HG03342 (cell line): ENCODE measurements around the gene RGL2.
"Not testable (repeated sequence)": the region's sequence is repeated elsewhere in the genome, so short reads cannot be mapped to it uniquely, and the experiment has no call there.

Source experiments
- ATAC-seq: cut with Tn5 transposase; IDR thresholded peaks from one replicate; pipeline ENCODE4 v1.9.1; 2021; ENCODE audit warnings: mild to moderate bottlenecking, moderate library complexity; ENCODE audit not compliant: unreplicated experiment

Gene RGL2

DNA sequence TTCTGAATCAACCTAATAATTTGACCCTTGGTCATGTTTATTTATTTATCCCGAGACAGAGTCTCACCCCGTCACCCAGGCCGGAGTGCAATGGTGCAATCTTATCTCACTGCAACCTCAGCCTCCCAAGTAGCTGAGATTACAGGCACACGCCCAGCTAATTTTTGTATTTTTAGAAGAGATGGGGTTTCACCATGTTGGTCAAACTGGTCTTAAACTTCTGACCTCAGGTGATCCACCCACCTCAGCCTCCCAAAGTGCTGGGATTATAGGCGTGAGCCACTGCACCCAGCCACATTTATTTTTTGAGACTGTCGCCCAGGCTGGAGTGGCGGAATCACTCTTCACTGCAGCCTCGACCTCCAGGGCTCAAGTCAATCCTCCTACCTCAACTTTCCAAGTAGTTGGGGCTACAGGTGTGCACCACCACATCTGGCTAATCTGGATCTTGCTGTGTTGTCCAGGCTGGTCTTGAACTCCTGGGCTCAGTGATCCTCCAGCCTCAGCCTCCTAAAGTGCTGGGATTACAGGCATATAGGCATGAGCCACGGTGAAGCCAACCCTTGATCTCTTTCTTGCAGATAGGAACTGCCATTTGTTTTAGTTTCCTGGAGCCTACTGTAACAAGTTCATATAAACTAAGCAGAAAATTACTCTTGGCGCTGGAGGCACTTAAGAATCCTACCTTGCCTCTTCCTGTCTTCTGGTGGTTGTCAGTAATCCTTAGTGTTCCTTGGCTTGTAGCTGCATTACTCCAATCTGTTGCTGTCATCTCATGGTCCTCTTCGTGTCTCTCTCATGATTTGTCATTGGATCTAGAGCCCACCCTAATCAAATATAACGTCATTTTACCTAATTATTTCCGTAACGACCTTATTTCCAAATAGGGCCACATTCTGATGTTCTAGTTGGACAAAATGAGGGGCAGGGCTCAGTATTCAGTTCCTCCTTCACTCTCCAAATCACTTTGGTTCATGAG lies 24.5 kb downstream of the RGL2 start:
- ATAC-seq: no peak

DNA sequence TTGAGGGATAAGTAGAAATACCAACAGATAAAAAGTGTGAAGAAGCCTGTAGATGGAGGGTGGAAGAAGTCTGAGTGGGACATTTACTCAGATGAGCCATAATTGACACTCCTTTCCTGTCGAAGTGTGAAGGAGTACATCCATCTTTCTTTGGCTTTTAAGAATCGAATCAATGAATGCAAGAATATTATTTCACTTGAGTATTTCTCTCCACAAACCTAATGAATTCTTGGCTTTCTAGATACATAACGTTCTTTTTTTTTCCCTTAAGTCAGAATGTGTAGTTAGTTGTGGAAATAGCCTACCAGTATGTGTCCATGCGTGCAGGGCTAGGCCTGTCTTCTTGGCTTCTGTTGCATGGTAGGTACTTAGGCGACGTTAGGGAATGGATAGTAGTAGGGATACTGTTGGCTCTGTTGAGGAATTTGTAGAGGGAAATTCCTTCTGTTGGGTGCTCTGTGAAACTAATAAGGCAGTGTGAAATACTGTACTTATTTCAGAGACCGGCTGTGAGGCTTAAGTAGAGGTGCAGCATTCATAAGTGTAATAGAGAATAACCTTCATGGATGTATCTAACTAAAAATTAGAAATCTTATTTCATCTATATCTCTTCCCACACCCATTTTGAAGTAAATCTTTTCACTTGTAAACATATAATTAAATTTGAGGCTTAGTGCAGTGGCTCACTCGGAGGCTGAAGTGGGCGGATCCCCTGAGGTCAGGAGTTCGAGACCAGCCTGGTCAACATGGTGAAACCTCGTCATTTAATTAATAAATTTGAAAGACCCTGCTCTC lies 25.4 kb downstream of the RGL2 start:
- ATAC-seq: no peak

DNA sequence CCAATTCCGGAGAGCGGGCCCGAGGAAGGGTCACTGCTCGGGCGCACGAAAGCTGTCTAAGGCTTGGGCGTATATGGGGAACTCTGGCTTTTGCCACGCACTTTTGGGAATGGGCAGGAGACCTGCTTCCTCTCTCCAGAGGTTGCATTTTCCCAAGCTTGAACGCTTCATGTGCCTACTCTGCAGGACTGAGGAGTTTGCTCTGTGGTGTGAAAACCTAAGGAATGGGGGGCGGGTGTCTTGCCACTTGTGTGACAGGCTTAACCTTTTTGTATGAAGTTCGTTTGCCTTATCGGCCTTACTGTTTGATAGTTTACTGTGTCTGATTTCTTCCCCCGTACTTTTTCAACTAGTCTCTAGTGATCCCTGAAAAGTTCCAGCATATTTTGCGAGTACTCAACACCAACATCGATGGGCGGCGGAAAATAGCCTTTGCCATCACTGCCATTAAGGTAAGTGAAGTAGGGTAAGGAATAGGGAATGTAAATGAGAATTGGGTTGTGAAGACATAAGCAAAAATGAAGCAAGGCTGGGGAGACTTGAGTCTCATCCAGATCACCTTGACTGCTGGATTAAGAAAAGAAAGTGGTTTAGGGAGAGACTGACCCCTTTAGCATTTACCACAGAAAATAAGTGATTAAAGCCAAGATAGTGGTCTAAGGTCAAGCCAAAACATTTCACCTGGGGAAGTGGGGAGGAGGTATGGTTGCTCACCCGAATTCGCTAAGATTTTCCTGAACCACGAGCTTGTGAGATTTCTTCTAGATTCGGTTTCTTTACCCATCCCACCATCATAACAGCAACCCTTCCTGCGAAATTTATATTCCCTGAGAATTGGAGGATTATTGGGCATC lies 26.2 kb downstream of the RGL2 start:
- ATAC-seq: peak; percentile 19

DNA sequence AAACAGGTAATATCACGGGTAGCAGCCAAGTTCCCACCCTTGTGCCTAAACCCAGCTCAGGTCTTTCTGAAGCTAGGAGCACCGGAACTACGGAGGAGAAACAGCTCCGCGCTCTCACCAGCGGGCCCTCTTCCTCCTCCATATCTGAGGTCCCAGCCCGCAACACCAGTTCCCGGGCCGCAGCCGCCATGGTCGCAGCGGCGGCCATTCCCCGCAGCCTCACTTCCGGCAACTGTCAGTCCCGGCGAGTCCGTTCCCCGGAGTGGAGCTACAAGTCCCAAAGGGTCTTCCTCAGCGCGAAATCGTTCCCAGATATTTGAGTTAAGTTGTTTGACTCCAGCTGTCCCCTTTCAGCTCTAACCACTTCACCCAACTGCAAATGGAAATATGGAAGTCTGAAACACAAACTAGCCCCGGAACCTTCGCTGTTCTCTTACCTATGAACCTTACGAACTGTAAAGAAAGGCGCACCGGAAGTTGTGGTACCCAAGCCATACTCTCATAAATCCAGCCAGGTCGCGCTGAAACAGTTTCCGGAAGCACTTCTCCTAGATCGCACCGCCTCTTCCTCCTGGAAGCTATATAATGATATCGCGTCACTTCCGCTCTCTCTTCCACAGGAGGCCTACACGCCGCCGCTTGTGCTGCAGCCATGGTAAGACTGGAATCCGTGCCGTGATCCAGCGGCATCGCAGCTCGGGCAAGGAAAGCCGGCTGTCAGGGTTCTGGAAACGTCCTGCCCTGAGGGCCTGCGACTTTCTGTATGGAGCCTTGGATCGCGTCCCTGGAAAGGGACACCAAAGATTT lies 27.1 kb downstream of the RGL2 start, which contains the start of the genes RPS18 and VPS52:
TSS of gene RPS18 (plus strand) at position 608 of the 807 bp plus-strand sequence. CDS start at position 653, 45 bp downstream.
TSS of gene VPS52 (minus strand) at position 409 of the 807 bp plus-strand sequence. CDS start at position 208, 201 bp downstream.
- peak; percentile 76 for ATAC-seq

DNA sequence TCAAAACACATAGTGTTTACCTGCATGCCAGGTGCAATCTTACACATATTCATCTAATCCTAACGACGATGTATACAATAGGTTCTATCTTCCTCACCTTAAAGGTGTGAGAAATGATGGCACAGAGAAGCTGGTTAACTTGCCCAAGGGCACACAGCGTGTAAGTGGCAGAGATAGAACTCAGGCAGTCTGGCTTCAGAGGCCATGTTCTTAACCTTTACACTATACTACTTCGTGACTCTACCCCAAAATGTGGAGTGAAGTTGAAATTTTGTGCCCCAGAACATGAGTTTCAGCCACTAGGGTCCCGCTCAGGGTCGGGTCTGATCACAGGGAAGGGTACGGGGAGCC lies 27.6 kb downstream of the RGL2 start:
- no peak for ATAC-seq

DNA sequence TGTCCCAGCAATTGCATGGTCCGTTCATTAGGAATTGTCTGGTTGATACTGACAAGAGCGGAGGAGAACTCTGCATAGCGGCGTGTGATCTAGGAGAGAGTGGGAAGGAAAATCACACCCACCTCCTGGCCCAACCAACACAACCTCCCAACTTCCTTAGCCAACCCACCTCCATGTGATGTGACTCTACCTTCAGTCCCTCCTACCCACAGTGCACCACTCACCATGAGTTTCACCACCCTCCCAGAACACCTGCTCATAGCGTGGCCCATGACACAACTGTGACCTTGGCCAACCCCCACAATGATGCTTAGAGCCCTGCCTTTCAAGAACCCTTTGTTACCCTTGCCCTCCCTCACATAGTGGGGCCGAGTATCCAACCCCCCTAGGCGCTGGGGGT lies 34.7 kb downstream of the RGL2 start:
- ATAC-seq: no peak

DNA sequence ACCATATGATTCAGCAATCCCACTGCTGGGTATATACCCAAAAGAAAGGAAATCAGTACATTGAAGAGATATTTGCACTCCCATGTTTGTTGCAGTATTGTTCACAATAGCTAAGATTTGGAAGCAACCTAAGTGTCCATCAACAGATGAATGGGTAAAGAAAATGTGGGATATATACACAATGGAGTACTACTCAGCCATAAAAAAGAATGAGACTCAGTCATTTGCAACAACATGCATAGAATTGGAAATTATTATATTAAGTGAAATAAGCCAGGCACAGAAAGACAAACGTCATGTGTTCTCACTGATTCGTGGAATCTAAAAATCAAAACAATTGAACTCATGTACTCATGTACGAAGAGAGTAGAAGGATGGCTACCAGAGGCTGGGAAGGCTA lies 36.3 kb downstream of the RGL2 start:
- not testable (repeated sequence) for ATAC-seq

DNA sequence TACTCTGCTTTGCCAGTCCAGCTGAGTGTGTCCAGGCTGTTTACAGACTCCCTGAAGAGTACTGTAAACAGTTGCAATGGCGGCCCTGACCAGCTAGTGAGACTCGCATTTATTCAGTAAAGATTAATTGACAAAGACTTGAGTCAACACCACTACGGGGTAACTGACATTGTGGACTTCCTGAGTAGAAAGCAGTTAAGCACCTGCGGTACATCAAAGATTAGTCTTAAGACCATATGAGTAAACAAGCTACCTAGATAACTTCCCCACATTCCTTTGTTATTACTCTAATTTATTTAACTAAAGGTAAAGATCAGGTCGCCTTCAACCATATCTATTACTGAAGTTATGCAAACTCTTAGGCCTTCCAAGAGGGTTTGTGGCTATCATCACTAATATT lies 39.7 kb downstream of the RGL2 start:
- no peak for ATAC-seq

DNA sequence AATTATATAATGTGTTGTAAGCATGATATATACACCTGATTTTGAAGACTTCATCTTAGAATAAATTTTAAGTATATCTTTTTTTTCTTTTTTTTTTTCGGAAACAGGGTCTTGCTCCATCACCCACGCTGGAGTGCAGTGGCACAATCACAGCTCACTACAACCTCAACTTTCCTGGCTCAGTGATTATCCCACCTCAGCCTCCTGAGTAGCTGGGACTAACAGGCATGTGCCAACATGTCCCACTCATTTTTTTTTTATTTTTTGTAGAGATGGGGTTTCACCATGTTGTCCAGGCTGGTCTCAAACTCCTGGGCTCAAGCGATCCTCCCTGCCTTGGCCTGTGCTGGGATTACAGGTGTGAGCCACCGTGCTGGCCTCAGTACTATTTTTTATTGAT lies 44.2 kb downstream of the RGL2 start:
- ATAC-seq: no peak

DNA sequence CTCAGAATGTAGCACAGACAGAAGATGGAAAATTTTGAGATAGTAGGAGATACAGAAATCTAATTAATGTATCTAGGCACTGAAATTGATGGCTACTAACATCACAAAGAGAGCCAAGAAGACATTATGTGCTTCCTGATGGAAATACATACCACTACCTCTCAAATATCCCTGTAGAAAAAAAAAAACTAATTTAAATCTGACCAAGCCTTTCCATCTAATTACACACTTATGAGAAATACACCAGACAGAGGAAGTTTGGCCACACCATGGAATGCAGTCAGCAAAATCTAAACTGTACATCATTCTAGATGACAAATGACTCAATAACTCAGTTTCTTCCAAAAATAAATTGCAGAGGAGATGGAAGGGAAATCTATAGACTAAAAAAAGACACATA lies 46.0 kb downstream of the RGL2 start:
- no peak for ATAC-seq

DNA sequence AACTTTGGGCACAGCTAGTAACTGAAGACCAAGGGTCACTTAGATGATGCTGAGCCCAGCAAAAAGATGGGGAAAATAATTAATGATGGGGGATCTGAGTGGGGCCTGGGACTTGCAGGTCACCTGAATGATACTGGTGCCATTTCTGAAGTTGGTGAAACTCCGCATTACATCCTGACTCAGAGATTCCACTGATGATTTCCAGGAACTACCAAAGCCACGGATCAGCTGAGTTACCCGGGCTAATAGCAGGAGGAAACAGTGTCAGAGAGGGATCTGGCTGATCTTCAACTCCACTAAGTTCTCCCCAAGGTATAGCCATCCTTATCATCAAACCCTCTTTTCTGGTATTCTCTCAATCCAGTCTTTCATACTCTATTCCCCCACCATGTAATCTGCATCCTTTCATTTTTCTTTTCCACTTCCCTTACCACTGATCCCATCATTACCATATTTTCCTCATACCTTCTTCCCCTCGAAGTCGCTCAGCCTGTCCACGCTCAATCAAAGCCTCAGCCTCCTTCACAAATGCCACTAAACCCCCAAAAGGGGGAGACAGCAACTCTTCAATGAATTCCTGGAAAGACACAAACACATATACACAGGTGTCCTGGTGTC lies 47.2 kb downstream of the RGL2 start:
- ATAC-seq: no peak

DNA sequence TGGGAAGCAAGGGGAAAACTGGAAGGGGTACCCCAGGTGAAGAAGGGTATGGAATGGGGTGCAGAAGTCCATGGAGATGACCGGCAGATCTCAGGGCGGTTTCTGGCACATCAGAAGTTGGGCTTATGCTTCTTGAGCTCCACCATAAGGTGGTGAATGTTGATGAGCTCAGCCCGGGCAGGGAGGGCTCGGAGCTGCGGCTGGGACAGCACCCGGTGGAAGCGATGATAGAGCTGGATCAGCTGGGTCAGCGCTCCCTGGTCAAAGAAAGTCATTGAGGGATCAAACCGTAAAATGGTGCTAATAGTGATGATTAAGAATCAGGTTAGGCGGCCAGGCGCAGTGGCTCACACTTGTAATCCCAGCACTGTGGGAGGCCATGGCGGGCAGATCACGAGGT lies 48.0 kb downstream of the RGL2 start:
- no peak for ATAC-seq

DNA sequence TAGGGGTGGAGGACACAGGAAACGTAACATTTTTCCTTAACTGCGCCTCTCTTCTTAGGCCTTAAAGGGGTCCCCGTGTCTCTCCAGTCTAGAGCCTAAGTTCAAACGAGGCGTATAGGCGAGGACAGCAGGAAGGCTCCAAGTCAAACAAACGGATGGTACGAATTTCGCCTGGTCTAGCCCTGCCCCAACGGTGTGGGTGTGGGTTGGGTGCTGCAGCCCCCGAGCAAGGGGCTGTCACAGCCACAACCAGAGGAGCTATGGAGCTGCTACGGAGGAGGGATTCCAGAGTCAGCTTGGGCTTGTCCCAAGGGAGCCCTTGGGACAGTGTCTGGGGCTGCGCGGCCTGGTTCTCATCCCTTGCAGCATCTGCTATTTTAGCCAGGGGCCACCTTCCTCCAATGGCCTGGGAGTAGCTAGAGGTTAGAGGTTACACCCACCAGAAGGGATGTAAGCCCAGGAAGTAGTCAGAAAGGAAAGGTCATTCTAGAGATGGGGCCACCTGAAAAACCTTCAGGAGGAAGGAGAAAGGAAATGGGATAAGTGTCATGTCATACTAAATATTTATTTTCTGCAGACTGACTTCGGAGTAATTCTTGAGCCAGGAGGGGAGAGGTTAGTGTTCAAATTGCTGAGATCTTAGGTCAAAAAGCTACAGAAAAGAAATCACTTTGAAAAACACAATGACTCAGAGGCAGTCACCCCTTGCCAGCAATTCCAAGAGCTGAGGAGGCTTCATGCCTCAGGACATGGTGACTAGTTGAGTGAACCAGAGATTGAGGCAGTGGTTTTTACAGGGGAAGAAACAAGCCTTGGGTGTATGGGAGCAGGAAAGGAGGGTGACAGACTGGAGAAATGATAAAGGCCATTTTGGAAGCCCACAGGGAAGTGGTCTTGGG lies 48.8 kb downstream of the RGL2 start:
- ATAC-seq: no peak

DNA sequence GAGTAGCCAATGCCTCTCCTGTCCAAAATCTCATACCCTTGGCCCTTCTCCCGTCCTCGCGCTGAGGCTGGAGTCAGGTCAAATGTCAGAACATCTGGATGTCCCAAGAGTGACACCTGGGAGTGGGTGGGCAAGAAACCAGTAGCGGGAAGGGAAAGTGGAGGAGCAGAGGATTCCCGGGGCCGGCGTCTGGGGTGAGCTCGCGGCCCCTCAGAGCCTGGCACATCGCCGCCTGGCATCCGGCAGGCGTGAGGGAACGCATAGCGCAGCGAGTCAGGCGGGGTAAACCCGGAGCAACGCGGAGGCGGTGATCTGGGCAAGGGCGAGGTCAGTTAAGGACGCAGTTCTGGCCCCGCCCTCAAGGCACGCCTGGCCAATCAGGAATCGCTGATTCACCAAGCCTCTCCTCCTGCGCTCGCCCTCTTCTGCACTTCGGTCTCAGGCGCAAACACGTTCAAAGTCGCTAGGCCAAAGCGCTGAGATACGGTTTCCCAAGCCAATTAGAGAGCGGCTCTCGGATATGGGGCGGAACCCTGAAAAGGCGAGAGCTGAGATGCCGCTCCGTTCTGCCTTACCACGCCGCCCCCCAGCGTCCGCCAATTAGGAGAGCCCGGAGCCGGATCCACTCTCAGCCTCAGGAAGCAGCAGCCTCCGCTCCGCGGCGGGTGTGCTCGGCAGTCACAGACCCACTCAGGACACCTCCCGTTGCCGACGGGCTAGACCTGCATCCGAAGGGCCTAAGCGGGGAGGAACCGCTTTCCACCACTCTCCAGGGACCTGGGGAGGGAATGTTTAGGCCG lies 49.6 kb downstream of the RGL2 start:
- peak; percentile 84 for ATAC-seq

DNA sequence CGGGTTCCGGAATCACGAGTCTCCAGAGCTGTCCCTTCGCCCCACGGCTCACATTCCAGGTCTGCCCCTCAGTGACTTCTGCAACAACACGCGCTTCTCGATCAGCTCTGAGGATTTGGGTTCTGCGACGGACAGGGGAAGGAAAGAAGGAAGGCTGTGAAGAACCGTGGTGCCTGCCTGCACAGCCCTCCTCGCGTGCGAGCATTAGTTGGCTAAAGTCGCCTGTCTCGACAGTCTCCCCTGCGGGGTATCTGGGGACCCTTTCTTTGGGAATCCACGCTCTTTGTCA lies 50.2 kb downstream of the RGL2 start:
- peak; percentile 7 for ATAC-seq

DNA sequence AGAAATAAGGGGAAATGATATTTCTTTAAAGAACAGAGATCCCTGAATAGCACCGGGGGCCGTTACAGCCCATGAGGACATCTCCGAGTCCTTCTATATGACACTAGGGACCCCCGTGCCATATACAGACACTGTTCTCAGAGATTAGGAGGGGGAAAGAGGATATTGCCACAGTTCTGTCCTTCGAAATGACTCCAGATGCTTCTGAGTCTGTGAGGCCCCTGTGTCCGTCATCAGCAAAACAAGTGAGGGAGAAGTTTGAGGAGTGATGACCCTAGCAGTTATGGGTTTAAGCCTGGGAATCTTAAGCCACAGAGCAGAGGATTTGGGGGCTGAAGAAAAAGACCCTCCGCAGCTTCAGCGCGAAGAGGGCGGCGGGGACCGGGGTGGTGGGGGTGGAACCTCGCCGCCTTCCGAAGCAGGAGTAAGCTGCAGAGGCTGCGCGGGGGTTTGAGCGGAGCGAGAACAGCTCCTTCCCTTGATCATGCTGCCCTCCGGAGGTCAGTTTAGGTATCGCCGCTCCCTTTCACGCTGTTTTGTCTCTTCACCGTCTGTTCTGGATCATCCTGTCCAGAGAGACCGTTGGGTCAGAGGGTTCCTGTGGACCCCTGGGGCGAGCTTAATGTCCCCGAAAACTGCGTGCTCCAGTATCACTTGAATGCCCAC lies 50.6 kb downstream of the RGL2 start:
- ATAC-seq: peak; percentile 37

DNA sequence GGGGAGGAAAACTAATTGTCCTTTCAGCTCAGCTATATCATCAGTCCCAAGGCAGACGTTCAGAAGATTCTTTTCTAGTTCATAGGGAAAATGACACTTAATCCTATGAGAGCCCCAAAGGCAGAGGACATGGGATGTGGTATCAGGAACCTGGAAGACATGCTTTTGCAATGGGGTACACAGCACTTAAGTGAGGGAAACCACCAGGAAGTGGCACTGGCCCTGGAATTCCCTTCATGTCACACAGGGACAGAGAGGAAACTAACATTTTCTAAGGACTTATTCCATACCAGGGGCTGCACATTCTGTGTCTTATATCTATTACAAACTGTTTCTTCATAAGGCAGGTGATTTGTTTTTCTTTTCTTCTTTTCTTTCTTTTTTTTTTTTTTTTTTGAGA lies 55.3 kb downstream of the RGL2 start:
- no peak for ATAC-seq
